ACC112 (cell line): ENCODE data around the gene TCFL5.
A peak's percentile ranks its signal among the peaks of the same experiment; 100 is the strongest.

Experiments
- H2AFZ ChIP-seq: fragments of 200-600 bp; sonication (generic); one replicate; pipeline ENCODE4 v1.6.0; 2017; ENCODE audit warnings: antibody characterized with exemption, low read length; ENCODE audit not compliant: unreplicated experiment
- H3K27ac ChIP-seq: fragments of 200-600 bp; sonication (generic); 2 replicates; pipeline ENCODE4 v1.5.1; 2014; ENCODE audit warnings: low read depth, mild to moderate bottlenecking, antibody characterized with exemption, low read length, moderate library complexity
- H3K27me3 ChIP-seq: fragments of 200-600 bp; sonication (generic); 2 replicates; pipeline ENCODE4 v1.6.1; 2014; ENCODE audit warnings: mild to moderate bottlenecking, antibody characterized with exemption, low read length, moderate library complexity, mixed read lengths; ENCODE audit not compliant: insufficient read depth
- H3K36me3 ChIP-seq: fragments of 200-600 bp; sonication (generic); 2 replicates; pipeline ENCODE4 v1.6.1; 2016; ENCODE audit warnings: mild to moderate bottlenecking, antibody characterized with exemption, low read length, moderate library complexity, mixed read lengths; ENCODE audit not compliant: insufficient read depth
- H3K4me1 ChIP-seq: fragments of 200-600 bp; sonication (generic); one replicate; pipeline ENCODE4 v1.6.1; 2016; ENCODE audit warnings: low read length, mixed read lengths; ENCODE audit not compliant: insufficient read depth, unreplicated experiment, control insufficient read depth
- H3K4me3 ChIP-seq: fragments of 200-600 bp; sonication (generic); 2 replicates; pipeline ENCODE4 v1.5.1; 2014; ENCODE audit warnings: mild to moderate bottlenecking, low read depth, low read length
- H3K79me2 ChIP-seq: fragments of 200-600 bp; sonication (generic); one replicate; pipeline ENCODE4 v1.6.0; 2016; ENCODE audit warnings: low read length; ENCODE audit not compliant: control insufficient read depth, unreplicated experiment, insufficient read depth

The TCFL5 gene

GRCh38 chr20:62861726-62862336 lies at the start of gene TCFL5:
TSS of gene TCFL5 (minus strand) at chr20:62861822. CDS start at chr20:62861670, 152 bp downstream.
- Histone ChIP-seq H2AFZ (peak within 1 kb of the TSS; percentile 54), H3K27ac (no peak within 1 kb of the TSS), H3K4me1 (peaks cover 2% of the 10 kb centered on the region), H3K36me3 (peaks cover 2% of the 10 kb centered on the region; the same call in 1 of the 2 replicates), H3K4me3 (peak within 1 kb of the TSS; percentile 74), H3K79me2 (peaks cover 25% of the 10 kb centered on the region), H3K27me3 (no peaks in the 10 kb centered on the region)

GRCh38 chr20:62910777-62911497 lies 49.3 kb upstream of the TCFL5 start:
- H3K27ac ChIP-seq: no peak overlapping the region
- H3K79me2 ChIP-seq: peaks cover 78% of the 10 kb centered on the region
- no peaks in the 10 kb centered on the region for H3K27me3 ChIP-seq
- H3K36me3 ChIP-seq: peaks cover 41% of the 10 kb centered on the region
- H3K4me1 ChIP-seq: peaks cover 14% of the 10 kb centered on the region
- H3K4me3 ChIP-seq: no peak overlapping the region
- no peak overlapping the region for H2AFZ ChIP-seq

- Histone ChIP-seq H3K36me3 (peaks cover 46% of the 10 kb centered on the region), H2AFZ (no peak overlapping the region), H3K79me2 (peaks cover 72% of the 10 kb centered on the region), H3K4me1 (peaks cover 12% of the 10 kb centered on the region), H3K27me3 (no peaks in the 10 kb centered on the region), H3K27ac (no peak overlapping the region), H3K4me3 (no peak overlapping the region)
Measured at GRCh38 chr20:62910217-62910766, 48.7 kb upstream of the TCFL5 start.

- H3K4me3 ChIP-seq: no peak overlapping the region
- peaks cover 61% of the 10 kb centered on the region for H3K79me2 ChIP-seq
- no peak overlapping the region for H2AFZ ChIP-seq
- peaks cover 8% of the 10 kb centered on the region for H3K4me1 ChIP-seq
- H3K27ac ChIP-seq: no peak overlapping the region
- no peaks in the 10 kb centered on the region for H3K27me3 ChIP-seq
- peaks cover 53% of the 10 kb centered on the region for H3K36me3 ChIP-seq
Measured at GRCh38 chr20:62908971-62909791, 47.6 kb upstream of the TCFL5 start.

- H3K27me3 ChIP-seq: no peaks in the 10 kb centered on the region
- no peak overlapping the region for H3K27ac ChIP-seq
- H3K4me1 ChIP-seq: peaks cover 17% of the 10 kb centered on the region
- peaks cover 51% of the 10 kb centered on the region for H3K36me3 ChIP-seq
- peaks cover 47% of the 10 kb centered on the region for H3K79me2 ChIP-seq
- no peak overlapping the region for H2AFZ ChIP-seq
- H3K4me3 ChIP-seq: no peak overlapping the region
Measured at GRCh38 chr20:62907384-62908317, 46.0 kb upstream of the TCFL5 start.

- Histone ChIP-seq H3K36me3 (peaks cover 52% of the 10 kb centered on the region), H3K79me2 (peaks cover 42% of the 10 kb centered on the region), H3K4me1 (peaks cover 17% of the 10 kb centered on the region), H2AFZ (no peak overlapping the region), H3K27ac (no peak overlapping the region), H3K27me3 (no peaks in the 10 kb centered on the region), H3K4me3 (no peak overlapping the region)
Measured at GRCh38 chr20:62906647-62907375, 45.2 kb upstream of the TCFL5 start.

GRCh38 chr20:62906209-62906608 lies 44.6 kb upstream of the TCFL5 start:
- H3K79me2 ChIP-seq: peaks cover 36% of the 10 kb centered on the region
- H3K4me1 ChIP-seq: peaks cover 17% of the 10 kb centered on the region
- H3K27me3 ChIP-seq: no peaks in the 10 kb centered on the region
- peaks cover 49% of the 10 kb centered on the region for H3K36me3 ChIP-seq
- H3K4me3 ChIP-seq: no peak overlapping the region
- H3K27ac ChIP-seq: no peak overlapping the region
- H2AFZ ChIP-seq: no peak overlapping the region

- H3K4me1 ChIP-seq: peaks cover 17% of the 10 kb centered on the region
- no peak overlapping the region for H3K27ac ChIP-seq
- H3K4me3 ChIP-seq: no peak overlapping the region
- H3K79me2 ChIP-seq: peaks cover 32% of the 10 kb centered on the region
- H3K27me3 ChIP-seq: no peaks in the 10 kb centered on the region
- no peak overlapping the region for H2AFZ ChIP-seq
- peaks cover 44% of the 10 kb centered on the region for H3K36me3 ChIP-seq
Measured at GRCh38 chr20:62905536-62906117, 44.0 kb upstream of the TCFL5 start.

GRCh38 chr20:62902926-62903615 lies 41.4 kb upstream of the TCFL5 start:
- peaks cover 13% of the 10 kb centered on the region for H3K79me2 ChIP-seq
- peaks cover 34% of the 10 kb centered on the region for H3K36me3 ChIP-seq
- no peak overlapping the region for H2AFZ ChIP-seq
- no peak overlapping the region for H3K4me3 ChIP-seq
- no peak overlapping the region for H3K27ac ChIP-seq
- peaks cover 17% of the 10 kb centered on the region for H3K4me1 ChIP-seq
- H3K27me3 ChIP-seq: no peaks in the 10 kb centered on the region
